ENCODE results near the gene CHD2.
A peak's percentile ranks its signal among the peaks of the same experiment; 100 is the strongest.
"Not testable (repeated sequence)": the region's sequence is repeated elsewhere in the genome, so short reads cannot be mapped to it uniquely, and the experiment has no call there.

Gene CHD2

GRCh38 chr15:92899948-92900730 is at the start of gene CHD2:
Gene CHD2 (plus strand): TSS chr15:92900324. CDS start chr15:92901238, 914 bp downstream.
- DNase-seq (ENCODE audit: low spot score): peak; percentile 79

GRCh38 chr15:92853222-92853621 is 46.9 kb upstream of the CHD2 start:
- DNase-seq (ENCODE audit: low spot score): no peak

GRCh38 chr15:92861742-92862141 is 38.4 kb upstream of the CHD2 start:
- no peak for DNase-seq (ENCODE audit: low spot score)

GRCh38 chr15:92864127-92864814 is 35.9 kb upstream of the CHD2 start:
- DNase-seq (ENCODE audit: low spot score): no peak

- no peak for DNase-seq (ENCODE audit: low spot score)
Observed at GRCh38 chr15:92869263-92869940, 30.7 kb upstream of the CHD2 start.

GRCh38 chr15:92870010-92870591 is 30.0 kb upstream of the CHD2 start:
- DNase-seq (ENCODE audit: low spot score): no peak

GRCh38 chr15:92872967-92873366 is 27.2 kb upstream of the CHD2 start:
- DNase-seq (ENCODE audit: low spot score): not testable (repeated sequence)

GRCh38 chr15:92877000-92877399 is 23.1 kb upstream of the CHD2 start:
- no peak for DNase-seq (ENCODE audit: low spot score)

- no peak for DNase-seq (ENCODE audit: low spot score)
Observed at GRCh38 chr15:92877416-92877815, 22.7 kb upstream of the CHD2 start.

- no peak for DNase-seq (ENCODE audit: low spot score)
Observed at GRCh38 chr15:92878593-92879053, 21.5 kb upstream of the CHD2 start.

GRCh38 chr15:92879949-92880725 is 20.0 kb upstream of the CHD2 start:
- no peak for DNase-seq (ENCODE audit: low spot score)

- no peak for DNase-seq (ENCODE audit: low spot score)
Observed at GRCh38 chr15:92880796-92881195, 19.3 kb upstream of the CHD2 start.

- DNase-seq (ENCODE audit: low spot score): no peak
Observed at GRCh38 chr15:92881211-92881754, 18.8 kb upstream of the CHD2 start.

- peak; percentile 99 for DNase-seq (ENCODE audit: low spot score)
Observed at GRCh38 chr15:92881802-92882696, 18.1 kb upstream of the CHD2 start.

- no peak for DNase-seq (ENCODE audit: low spot score)
Observed at GRCh38 chr15:92882697-92883162, 17.4 kb upstream of the CHD2 start.

- DNase-seq (ENCODE audit: low spot score): peak; percentile 67
Observed at GRCh38 chr15:92883163-92883875, 16.8 kb upstream of the CHD2 start.

GRCh38 chr15:92883876-92884435 is 16.2 kb upstream of the CHD2 start:
- no peak for DNase-seq (ENCODE audit: low spot score)

- no peak for DNase-seq (ENCODE audit: low spot score)
Observed at GRCh38 chr15:92884436-92885223, 15.5 kb upstream of the CHD2 start.
